DOHH2 (cell line): ENCODE data around the gene PGA4.
"Not testable (repeated sequence)": the region's sequence is repeated elsewhere in the genome, so short reads cannot be mapped to it uniquely, and the experiment has no call there.

Experiments used
- H3F3A ChIP-seq: fragments of 200-600 bp; sonication (generic), shearing (Covaris generic); 2 replicates; pipeline ENCODE4 v1.6.0; 2016; ENCODE audit warnings: antibody characterized with exemption, mild to moderate bottlenecking; ENCODE audit not compliant: control insufficient read depth, insufficient read depth
- H3K27ac ChIP-seq: fragments of 200-600 bp; sonication (generic); 2 replicates; pipeline ENCODE4 v1.5.1; 2014; ENCODE audit warnings: low read depth, mild to moderate bottlenecking, low read length, moderate library complexity
- H3K27me3 ChIP-seq: fragments of 200-600 bp; sonication (generic); 2 replicates; pipeline ENCODE4 v1.6.1; 2014; ENCODE audit warnings: mild to moderate bottlenecking, low read length, mixed read lengths; ENCODE audit not compliant: control insufficient read depth
- H3K36me3 ChIP-seq: fragments of 200-600 bp; sonication (generic); 2 replicates; pipeline ENCODE4 v1.6.1; 2014; ENCODE audit warnings: mild to moderate bottlenecking, low read length, moderate library complexity, mixed read lengths; ENCODE audit not compliant: control insufficient read depth
- H3K4me1 ChIP-seq: fragments of 200-600 bp; sonication (generic); 2 replicates; pipeline ENCODE4 v1.6.1; 2014; ENCODE audit warnings: mild to moderate bottlenecking, low read length, mixed read lengths; ENCODE audit not compliant: control insufficient read depth
- H3K4me2 ChIP-seq: fragments of 200-600 bp; sonication (generic); 2 replicates; pipeline ENCODE4 v1.6.0; 2014; ENCODE audit warnings: mild to moderate bottlenecking, low read length, moderate library complexity
- H3K4me3 ChIP-seq: fragments of 200-600 bp; sonication (generic); 2 replicates; pipeline ENCODE4 v1.5.1; 2014; ENCODE audit warnings: mild to moderate bottlenecking, low read length, mixed read lengths
- H3K79me2 ChIP-seq: fragments of 200-600 bp; sonication (generic); 2 replicates; pipeline ENCODE4 v1.6.1; 2014; ENCODE audit warnings: mild to moderate bottlenecking, low read length, mixed read lengths; ENCODE audit not compliant: control insufficient read depth
- H3K9me2 ChIP-seq: fragments of 200-600 bp; sonication (generic); replicated peaks from 2 replicates; pipeline ENCODE4 v1.6.1; 2014; ENCODE audit warnings: mild to moderate bottlenecking, low read length, mixed read lengths; ENCODE audit not compliant: control insufficient read depth
- H3K9me3 ChIP-seq: fragments of 200-600 bp; sonication (generic); 2 replicates; pipeline ENCODE4 v1.6.1; 2014; ENCODE audit warnings: antibody characterized with exemption, low read length, mixed read lengths; ENCODE audit not compliant: control insufficient read depth, insufficient read depth
- H4K20me1 ChIP-seq: fragments of 200-600 bp; sonication (generic); 2 replicates; pipeline ENCODE4 v1.6.0; 2014; ENCODE audit warnings: low read depth, mild to moderate bottlenecking, antibody characterized with exemption, low read length, moderate library complexity; ENCODE audit not compliant: control insufficient read depth, insufficient read depth

The PGA4 gene

DNA sequence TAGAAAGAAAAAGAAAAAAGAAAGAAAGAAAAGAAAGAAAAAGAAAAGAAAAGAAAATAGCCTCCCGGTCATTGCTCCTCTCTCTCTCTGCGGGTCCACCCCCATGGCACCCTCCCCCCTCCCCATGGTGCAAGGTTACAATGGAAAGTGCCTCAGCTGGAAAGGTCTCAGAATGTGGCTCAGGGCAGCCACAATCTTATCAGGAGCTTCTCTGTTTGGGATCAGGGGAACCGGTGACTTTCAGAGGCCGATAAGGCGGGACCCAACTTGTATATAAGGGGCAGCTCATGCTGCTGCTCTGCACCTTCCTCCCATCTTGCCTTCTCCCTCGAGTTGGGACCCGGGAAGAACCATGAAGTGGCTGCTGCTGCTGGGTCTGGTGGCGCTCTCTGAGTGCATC, 18.7 kb downstream of the PGA4 start, which contains the start of gene PGA5:
Gene PGA5 (plus strand): TSS at position 301 of the 400 bp plus-strand sequence. CDS start 52 bp downstream, at position 353.
- H3K9me3 ChIP-seq, H3F3A ChIP-seq, H3K9me2 ChIP-seq, H3K27ac ChIP-seq, H3K79me2 ChIP-seq, H3K4me1 ChIP-seq, H3K36me3 ChIP-seq, H3K4me2 ChIP-seq, H4K20me1 ChIP-seq, H3K4me3 ChIP-seq, H3K27me3 ChIP-seq: not testable (repeated sequence)

DNA sequence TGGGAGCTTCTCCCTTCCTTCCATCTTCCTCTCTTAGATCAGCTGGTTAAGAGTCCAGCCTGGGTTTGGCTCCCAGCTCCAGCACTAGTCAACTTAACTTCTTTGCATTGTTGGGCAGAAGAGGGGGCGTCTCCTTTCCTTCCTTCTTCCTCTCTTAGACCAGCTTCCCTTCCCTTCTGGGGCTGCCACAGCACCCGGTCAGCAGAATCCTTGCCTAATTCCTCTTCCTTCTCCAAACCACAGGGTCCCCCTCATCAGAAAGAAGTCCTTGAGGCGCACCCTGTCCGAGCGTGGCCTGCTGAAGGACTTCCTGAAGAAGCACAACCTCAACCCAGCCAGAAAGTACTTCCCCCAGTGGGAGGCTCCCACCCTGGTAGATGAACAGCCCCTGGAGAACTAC, 19.4 kb downstream of the PGA4 start:
- H3K79me2 ChIP-seq, H3F3A ChIP-seq: not testable (repeated sequence)

DNA sequence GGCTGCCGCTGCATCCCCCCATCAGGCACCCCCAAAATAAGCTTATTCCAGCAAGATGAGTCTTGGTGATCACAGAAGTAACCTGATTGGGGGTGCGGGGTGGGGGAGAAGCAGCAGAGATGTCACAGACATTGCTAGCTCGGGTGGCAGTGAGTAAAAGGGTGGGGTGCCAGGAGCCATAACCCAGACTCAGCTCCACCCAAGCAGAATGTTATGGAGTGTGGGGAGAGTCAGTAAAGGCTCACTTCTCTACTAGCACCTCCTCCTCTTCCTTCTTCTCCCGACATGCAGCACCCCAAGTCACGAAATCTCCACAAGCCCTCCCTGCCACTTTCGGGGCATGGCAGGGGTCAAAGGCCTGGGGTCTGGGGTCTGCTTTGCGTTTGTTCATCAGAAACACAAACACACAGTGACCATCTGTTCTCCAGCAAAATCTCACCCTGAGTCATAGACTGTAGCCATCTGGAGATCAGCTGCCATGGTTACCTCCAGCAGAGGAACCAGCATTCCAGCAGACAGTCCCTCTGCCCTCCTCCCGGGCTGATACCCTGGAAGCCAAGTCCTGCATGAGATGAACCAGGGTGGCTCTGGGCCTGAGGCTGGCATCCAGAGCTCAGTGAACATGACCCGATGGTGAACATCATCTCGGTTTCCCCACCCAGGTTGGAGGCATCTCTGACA, 23.3 kb downstream of the PGA4 start:
- H3K4me2 ChIP-seq, H3K9me3 ChIP-seq, H3K36me3 ChIP-seq, H3K9me2 ChIP-seq, H3K4me3 ChIP-seq, H3K27ac ChIP-seq, H3K4me1 ChIP-seq, H3K27me3 ChIP-seq, H3F3A ChIP-seq, H4K20me1 ChIP-seq, H3K79me2 ChIP-seq: not testable (repeated sequence)

More for the DNA sequence above, 19.4 kb downstream of the PGA4 start:
- H3K4me1 ChIP-seq, H3K36me3 ChIP-seq, H4K20me1 ChIP-seq, H3K27ac ChIP-seq, H3K27me3 ChIP-seq, H3K9me3 ChIP-seq, H3K9me2 ChIP-seq, H3K4me3 ChIP-seq, H3K4me2 ChIP-seq: not testable (repeated sequence)

DNA sequence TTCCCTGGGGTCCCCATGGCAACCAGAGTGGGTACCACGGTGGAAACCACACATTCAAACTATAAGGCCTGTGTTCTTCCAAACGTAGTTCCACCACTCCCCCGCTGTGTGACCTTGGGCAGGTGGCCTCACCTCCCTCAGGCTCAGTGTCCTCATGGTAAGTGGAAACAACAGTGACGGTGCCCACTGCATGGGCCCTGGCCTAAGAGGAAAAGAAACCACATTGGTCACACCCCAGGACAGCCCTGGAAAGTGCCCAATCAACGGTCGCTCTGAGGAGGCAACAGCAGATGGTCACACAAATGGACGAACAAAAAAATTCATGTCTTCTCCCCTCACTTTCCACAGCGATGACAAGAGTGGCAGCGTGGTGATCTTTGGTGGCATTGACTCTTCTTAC, 25.9 kb downstream of the PGA4 start:
- not testable (repeated sequence) for H3K36me3 ChIP-seq, H3K27me3 ChIP-seq, H3K4me1 ChIP-seq, H4K20me1 ChIP-seq, H3K4me2 ChIP-seq, H3F3A ChIP-seq, H3K4me3 ChIP-seq, H3K27ac ChIP-seq, H3K9me2 ChIP-seq, H3K9me3 ChIP-seq, H3K79me2 ChIP-seq

DNA sequence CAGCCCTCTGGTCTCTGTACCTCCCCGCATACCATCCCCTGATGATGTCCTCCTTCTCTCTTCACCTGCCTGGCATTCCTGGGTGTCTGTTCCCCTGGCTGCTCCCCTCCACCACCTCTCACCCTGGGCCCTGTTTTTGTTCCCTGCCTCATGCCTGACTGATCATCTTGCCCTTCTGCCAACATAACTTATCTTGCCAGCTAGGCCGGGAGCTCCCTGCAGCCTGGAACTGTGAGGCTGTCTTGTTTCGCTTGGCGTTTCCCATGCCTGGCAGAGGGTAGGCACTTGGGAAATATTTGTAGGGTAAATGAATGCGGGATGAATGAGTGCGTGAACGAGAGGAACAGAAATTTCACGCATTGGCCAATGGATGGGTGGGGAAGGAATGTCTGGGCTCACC, 27.1 kb downstream of the PGA4 start:
- not testable (repeated sequence) for H3K27me3 ChIP-seq, H3K9me3 ChIP-seq, H3K4me3 ChIP-seq, H3F3A ChIP-seq, H3K4me2 ChIP-seq, H3K36me3 ChIP-seq, H3K79me2 ChIP-seq, H4K20me1 ChIP-seq, H3K4me1 ChIP-seq, H3K27ac ChIP-seq, H3K9me2 ChIP-seq

DNA sequence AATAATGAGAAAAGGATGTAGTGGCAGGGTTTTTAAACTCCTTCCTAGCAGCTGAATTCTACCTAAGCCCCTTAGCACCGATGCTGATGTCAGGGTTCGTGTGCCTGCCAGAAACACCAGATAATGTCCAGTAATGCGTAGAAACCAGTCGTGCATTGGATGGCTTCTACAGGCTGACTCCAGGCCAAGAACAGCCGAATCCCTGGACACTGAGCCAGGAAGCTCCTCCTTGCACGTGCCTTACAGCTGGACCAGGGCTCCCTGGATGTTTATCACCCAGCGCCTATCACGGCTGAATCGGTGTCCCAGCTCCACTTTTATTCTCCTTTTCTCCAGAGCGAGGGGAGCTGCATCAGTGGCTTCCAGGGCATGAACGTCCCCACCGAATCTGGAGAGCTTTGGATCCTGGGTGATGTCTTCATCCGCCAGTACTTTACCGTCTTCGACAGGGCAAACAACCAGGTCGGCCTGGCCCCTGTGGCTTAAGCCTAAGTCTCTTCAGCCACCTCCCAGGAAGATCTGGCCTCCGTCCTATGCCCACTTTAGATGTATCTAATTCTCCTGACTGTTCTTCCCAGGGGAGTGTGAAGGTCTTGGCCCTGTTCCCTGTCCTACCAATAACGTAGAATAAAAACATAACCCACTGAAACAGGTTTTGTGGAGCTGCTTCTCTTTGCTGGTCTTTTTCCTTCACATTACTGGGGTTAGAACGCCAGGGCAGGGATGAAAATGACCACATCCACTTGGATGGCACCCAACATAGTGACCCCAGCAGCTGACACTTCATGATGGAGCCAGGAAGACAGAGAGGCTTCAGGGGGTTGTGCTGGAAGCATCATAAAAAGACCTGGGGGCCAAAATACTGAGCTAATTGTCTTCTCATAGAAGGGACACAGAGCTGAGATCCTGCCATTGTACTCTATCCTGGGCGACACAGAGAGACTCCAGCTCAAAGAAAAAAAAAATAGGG, 28.9 kb downstream of the PGA4 start:
- not testable (repeated sequence) for H3K9me2 ChIP-seq, H3K4me3 ChIP-seq, H4K20me1 ChIP-seq, H3K27me3 ChIP-seq, H3K9me3 ChIP-seq, H3K27ac ChIP-seq, H3K36me3 ChIP-seq, H3K79me2 ChIP-seq, H3K4me1 ChIP-seq, H3F3A ChIP-seq, H3K4me2 ChIP-seq

DNA sequence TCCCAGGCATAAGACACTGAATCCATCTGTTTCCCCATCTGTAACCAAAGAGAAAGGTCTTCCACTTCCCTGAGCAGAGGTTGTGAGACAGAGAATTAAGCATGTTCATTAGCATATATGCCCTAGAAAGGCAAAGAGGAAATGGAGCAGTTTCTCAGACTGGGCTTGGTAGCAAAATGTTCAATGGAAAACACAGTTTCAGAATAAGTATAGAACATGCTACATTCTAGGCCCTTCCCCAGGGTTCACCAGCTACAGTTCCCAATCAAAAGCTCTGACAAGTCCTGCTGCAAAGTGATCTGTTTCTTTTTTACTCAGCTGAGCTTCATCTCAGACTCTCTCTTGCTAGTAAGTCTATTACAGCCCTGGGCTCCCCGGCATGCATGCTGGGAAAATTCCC, 30.2 kb downstream of the PGA4 start:
- not testable (repeated sequence) for H3K36me3 ChIP-seq, H3K9me3 ChIP-seq, H3K4me3 ChIP-seq, H3K27me3 ChIP-seq, H3F3A ChIP-seq, H3K4me1 ChIP-seq, H3K27ac ChIP-seq, H3K79me2 ChIP-seq, H3K4me2 ChIP-seq, H4K20me1 ChIP-seq, H3K9me2 ChIP-seq
